GM19372 (cell line): ENCODE data around the gene TCEAL8.
A peak's percentile ranks its signal among the peaks of the same experiment; 100 is the strongest.

ENCODE experiments used
- ATAC-seq: cut with Tn5 transposase; IDR thresholded peaks from one replicate; pipeline ENCODE4 v1.9.1; 2021; ENCODE audit warnings: mild to moderate bottlenecking, low read depth, moderate library complexity; ENCODE audit not compliant: unreplicated experiment

TCEAL8 gene

DNA sequence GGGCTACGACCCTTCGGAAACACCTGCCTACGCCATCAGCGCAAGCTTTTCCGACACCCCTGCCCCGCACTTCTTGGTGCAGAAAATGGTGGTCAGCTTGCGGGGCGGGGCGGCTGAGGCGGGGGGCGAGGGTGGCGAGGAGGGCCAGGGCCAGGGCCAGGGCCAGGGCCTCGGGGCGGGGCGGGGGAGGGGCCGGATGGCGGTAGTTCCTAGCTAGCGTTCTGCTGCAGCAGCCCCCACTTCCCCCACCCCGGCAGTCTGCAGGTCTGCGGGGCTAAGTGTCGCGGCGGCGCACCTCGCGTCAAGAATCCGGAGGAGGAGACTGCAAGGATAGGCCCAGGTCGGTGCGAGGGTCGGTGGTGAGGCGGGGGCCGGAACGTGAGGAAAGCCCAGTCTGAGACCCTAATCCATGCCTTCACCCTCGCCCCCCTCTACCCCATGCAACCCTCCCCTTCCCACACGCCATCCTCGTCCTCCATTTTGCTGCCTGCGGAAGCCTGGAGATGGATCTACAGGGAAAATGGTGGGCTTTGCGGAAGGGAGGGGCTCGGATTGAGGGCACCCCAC is 39.4 kb downstream of the TCEAL8 start:
- ATAC-seq, result peak; percentile 22

GRCh38 chrX:103214870-103215424 is 40.0 kb downstream of the TCEAL8 start, which contains the start of gene BEX4:
TSS of gene BEX4 (plus strand) at chrX:103215108. CDS start at chrX:103216154, 1,046 bp downstream.
- ATAC-seq, result peak; percentile 91

DNA sequence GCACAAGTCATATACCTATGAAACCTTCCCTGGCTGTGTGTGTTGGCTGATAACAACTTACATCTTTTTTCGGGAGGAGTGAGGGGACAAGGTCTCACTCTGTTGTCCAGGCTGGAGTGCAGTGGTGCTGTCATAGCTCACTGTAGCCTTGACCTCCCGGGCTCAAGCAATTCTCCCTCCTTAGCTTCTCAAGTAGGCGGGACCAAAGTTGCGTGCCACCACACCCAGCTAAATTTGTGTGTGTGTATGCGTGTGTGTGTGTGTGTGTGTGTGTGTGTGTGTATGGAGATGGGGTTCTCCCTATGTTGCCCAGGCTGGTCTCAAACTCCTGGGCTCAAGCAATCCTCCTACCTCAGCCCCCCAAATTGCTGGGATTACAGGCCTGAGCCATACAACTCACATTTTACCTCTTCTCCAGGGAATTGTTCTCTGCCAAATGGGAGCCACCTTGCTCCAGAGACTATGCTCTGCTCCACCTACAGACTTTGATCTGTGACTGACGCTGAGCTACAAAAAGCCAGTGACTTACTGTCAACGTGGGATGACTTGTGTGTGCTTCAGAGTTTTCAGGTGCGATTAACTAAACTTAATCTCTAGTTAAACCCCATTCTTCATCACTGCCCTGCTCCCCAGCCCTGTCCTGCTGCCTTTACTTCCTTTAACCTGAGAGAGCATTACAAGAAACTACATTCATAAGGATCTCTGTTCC is 42.1 kb downstream of the TCEAL8 start:
- no peak for ATAC-seq

GRCh38 chrX:103211012-103211715 is 43.8 kb downstream of the TCEAL8 start:
- ATAC-seq, result no peak

GRCh38 chrX:103210056-103210455 is 44.9 kb downstream of the TCEAL8 start:
- no peak for ATAC-seq
